NCI-H345 treated with DMSO at 0.1 percent for 48 hours (cell line): ENCODE data around the gene HOXD12.

ENCODE experiments used
- DNase-seq: peaks from one replicate; lab custom pipeline; 2025; ENCODE audit not compliant: unreplicated experiment; lab: John Stamatoyannopoulos, UW

Gene HOXD12

DNA sequence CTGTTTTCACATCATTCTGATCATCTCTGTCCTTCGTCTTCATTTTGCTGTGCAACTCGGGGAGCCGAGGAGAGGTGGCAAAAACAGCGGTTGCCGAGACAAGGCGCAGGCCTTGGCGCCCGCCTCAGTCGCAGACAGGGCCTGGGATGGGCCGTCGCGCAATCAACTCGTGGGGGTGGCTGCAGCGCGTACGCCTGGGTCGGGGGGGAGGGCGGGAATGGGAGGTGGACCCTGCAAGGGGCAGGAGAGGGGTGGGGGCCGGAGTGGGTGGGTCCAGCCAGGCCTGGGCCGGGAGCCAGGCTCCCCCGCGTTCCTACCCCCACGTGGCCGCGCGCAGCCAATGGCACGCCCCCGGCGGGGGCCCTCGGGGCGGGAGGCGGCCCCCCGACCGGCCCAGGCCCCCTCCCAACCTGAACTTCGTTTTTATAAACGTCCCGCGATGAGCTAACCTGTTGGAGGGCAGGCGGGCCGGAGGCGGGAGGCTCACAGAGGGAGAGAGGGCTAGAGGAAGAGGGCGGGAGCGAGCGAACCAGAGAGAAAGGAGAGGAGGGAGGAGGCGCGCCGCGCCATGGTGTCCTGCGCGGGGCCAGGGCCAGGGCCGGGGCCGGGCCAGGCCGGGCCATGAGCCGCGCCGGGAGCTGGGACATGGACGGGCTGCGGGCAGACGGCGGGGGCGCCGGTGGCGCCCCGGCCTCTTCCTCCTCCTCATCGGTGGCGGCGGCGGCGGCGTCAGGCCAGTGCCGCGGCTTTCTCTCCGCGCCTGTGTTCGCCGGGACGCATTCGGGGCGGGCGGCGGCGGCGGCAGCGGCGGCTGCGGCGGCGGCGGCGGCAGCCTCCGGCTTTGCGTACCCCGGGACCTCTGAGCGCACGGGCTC lies 7.1 kb upstream of the HOXD12 start, which contains the start of gene HOXD13:
Gene HOXD13, plus strand, starts transcription at position 452 of the 875 bp plus-strand sequence. Its CDS starts 170 bp downstream, at position 622.
- DNase-seq = no peak

DNA sequence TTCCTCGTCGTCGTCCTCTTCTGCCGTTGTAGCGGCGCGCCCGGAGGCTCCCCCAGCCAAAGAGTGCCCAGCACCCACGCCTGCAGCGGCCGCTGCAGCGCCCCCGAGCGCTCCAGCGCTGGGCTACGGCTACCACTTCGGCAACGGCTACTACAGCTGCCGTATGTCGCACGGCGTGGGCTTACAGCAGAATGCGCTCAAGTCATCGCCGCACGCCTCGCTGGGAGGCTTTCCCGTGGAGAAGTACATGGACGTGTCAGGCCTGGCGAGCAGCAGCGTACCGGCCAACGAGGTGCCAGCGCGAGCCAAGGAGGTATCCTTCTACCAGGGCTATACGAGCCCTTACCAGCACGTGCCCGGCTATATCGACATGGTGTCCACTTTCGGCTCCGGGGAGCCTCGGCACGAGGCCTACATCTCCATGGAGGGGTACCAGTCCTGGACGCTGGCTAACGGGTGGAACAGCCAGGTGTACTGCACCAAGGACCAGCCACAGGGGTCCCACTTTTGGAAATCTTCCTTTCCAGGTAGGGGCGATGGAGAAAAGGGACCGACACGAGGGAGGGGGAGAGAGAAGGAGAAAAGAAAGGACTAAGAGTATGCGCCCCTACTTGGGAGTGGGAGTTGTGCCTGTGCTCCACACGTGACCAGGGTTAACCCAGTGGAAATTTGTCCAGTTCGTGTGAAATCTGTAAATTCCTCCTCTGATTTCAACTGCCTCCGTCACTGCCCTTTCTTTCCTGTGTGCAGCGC lies 6.3 kb upstream of the HOXD12 start:
- no peak for DNase-seq

DNA sequence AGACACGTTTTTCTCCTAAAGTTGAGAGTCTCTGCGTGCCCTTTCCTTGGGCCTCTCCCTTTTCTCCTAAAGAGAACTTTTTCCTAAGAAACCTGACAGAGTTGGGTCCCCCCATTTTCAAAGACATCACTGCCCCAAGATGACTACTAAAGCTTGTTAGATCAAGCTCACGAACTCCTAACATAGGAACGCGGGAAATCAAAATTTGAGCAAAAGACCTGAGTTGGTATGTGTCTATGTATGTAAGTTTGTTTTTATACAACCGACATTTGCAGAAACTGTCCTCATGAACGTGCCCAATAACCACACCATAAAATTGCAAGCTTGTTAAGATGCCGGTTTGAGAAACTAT lies 5.7 kb upstream of the HOXD12 start:
- DNase-seq = no peak

DNA sequence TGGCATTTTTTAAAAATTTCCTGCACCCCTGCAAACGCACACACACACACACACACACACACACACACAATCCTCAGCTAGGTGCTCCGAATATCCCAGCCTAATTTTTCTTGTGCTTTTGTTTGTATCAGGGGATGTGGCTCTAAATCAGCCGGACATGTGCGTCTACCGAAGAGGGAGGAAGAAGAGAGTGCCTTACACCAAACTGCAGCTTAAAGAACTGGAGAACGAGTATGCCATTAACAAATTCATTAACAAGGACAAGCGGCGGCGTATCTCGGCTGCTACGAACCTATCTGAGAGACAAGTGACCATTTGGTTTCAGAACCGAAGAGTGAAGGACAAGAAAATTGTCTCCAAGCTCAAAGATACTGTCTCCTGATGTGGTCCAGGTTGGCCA lies 5.2 kb upstream of the HOXD12 start:
- DNase-seq = no peak

DNA sequence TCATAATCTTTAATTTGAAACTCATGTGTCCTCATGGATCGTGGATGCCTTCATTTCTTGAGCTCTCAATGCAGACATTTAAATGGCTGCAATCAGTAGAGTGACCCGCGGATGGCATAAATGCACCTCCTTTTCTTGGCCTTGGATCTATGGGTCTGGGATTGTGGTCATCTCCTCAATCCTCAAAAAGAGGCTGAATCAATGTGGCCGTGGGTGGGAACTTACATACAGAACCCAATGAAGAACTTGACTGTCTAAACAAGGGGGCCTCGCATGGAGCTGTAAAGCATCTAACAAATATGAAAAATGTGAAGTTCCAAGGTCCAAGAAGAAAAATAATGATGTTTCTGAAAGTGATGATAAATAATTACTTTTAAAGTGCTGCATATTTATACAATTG lies 4.2 kb upstream of the HOXD12 start:
- no peak for DNase-seq

DNA sequence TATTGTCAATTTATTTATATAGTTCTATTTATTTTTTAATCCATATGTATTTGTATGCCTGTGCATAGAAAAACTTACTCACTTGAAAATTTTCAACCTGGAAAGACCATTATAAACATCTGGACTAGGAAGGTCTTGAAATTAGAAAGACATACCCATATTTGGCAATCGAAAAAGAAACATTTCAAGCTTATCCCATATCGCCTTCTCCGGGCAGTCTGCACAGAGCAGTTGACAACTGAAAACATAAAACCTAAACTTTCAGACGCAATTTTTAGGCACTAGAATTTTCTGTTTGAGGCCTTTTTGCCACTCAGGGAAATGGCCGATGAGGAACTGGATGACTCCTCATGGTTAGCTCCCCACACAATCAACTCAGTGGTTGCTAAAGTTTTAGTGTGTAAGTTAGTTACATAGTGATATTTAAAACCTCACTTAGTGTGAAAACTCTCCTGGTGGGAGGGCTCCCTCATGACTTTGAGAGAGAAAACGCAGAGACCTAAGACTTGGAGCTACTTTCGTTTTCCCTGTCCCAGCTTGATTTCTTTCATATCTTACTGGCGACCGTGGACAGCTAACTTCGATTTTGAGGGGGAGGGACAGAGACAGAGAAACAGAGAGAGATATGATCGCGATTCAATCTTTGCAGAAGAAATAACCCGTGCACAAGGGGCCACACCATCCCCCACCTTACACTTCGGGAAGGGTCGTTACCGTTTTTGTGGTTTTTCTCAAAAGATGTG lies 3.2 kb upstream of the HOXD12 start:
- DNase-seq = no peak

DNA sequence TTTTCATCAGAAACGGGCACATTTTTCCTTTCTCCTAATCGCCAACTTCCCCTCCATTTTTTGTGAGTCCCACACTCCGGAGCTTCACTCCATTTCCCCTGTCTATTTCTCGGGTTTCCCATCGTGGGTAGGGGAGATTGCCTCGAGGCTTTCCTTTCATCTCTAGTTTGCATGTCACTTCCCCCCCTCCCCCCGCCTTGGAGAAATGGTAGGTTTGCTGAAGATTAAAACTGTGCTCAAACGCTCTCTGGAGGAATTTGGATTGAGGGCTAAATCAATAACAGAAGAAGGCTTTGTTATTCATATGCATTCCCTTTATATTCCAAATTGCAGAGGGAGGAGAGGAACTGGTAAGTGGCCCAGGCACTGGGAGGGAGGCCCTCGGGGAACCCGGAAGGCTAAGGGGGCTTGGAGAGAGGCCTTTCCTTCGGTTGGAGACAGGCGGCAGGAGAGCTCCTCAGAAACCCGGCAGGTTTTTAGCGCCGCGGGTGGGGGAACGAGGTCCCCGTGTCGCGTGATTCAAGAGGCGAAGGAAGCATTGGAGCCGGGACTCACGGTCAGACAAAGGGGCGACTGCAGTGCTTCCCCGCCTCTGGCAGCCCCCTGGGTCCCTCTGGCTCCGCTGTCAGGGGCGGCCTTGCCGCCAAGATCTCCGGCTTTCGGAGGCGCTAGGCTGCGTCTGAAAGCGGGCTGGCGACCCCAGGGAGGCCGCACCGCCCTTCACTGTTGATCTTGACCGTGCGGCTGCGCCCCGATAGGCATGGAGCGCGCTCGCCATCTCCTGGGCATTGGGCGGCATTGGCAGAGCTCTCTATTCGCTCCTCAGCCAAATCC lies 2.4 kb upstream of the HOXD12 start:
- peak; percentile 72 for DNase-seq

DNA sequence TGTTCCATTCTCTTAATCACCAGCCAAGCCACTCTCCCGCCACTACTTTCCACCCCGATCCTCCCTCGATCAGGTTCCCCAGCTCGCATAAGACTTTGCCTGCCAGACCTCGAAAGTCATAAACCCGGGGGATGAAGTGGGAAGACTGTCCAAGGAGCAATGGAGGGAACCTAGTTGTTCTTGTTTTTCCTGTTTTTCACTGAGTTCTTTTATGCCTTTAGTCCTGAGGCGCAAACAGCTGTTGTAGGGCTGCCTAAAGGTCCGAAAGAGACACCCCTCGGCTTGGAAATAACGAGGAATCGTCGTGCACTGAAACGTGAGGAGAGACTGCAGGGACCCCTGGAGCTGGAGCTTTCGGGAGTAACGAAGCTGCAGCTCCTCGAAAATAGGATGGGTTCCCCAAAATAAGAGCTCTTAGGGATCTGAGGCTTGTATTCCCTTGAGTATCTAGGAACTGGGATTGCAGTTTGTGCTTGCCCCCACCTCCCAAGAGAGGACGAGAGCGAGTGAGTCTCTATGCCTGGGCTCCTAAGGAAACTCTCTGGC lies 1.7 kb upstream of the HOXD12 start:
- no peak for DNase-seq

DNA sequence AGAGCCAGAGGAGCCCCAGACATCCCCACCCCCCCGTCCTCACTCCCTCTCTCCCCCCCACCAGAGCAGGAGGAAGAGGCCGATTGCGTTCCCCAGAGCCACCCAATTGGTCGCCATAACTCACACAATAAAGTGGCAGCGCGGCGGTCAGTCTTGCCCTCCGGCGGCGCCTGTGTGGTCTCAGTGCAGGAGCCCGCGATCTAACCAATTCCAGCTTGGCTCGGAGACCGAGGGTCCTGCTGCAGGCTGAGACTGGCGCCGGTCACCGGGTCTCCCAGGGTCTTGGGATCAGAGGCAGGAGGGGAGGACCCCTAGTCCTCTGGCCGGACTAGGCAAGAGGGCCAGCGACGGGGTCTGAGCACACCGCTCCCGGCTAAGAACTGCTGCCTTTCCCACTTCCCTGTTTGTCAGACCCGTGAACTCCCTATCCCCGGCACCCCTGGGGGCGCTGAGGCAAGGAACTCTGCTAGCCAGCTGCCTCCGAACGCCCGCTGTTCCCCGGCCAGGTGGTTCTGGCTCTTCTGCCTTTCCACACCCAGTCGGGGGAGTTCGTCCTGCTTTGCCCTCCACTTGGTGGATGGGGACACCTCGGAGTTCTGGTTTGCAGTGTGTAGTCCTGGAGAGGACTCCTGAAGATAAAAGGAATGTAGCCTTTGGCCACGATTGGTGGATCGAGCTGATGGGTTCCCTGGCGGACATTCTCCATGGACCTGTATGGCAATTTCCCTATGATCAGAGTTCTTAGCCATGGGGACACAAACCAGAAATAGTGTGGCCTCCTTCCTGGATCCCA lies 1.0 kb upstream of the HOXD12 start:
- DNase-seq = no peak

DNA sequence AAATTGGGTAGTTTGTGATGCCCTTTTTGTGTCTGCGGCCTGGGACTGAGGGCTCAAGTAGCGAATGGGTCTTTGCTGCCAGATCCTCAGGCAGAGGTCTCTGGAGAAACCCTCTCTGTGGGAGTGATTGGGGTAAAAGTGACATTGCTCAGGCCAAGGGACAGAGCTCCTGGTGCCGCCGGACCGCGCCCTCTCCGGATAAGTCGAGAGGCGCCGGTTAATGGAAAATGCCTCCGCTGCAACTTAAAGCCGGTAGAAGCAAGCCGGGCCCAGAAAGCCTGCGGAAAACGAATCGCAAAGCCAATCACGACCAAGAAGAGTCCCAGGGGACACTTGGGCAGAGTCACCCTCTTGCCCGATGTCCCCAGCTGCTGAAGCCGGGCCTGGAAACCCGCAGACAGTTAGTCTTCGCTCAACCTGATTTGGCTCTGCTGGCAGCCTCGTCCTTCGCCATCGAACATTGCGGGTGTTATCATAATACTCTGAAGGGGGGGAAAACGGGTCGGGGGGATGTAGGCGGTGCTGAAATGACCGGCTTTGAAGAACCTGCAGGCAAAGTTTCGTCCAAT lies 352 bp upstream of the HOXD12 start:
- no peak for DNase-seq

DNA sequence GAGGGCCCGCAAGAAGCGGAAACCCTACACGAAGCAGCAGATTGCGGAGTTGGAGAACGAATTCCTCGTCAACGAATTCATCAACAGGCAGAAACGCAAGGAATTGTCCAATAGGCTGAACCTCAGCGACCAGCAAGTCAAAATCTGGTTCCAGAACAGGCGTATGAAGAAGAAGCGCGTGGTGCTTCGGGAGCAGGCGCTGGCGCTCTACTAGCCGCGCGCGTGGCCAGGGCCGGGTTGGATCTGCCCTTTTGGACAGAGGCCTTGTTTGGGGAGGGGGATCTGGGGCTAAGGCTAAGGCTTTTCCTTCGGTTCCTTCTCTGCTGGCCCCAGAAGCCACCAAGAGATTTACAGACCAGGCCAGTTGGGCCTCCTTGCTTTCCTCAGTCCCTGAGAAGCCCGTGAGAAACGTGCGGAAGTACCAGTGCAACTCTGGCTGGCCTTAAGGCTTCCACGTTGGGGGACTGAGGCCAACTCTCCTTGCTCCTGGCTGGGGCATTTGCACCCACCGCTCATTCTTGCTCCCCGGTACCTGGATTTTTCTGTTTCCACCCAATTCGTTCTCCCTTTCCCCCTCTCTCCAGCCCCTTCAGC lies 1.0 kb downstream of the HOXD12 start:
- no peak for DNase-seq

DNA sequence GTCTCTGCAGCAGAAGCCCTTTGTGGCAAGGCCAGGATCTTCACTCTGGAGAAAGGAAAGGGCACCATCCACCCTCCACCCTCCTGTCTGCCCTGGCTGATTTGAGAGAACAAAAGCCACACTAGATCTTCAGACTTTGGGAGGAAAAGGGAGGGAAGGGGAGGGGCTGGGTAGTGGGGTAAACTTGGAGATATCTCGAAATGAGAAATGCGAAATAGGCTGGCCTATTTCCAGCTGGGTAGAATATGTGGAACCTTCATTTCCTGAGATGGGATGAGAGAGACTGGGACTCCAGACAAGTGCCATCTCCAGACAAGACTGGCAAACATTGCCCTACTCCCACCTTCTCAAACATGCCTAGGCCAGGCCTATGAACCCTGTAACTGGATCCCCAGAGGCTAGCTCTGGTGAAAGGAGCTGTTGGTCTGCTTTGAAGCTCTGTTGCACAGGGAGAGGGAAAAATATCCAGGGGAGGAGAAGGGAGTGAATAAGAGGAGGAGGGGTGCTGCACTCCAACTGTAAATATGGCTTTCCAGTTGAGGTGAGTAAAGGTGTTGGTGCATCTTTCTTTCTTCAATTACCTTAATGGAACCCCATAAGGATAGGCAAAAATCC lies 1.7 kb downstream of the HOXD12 start:
- no peak for DNase-seq

DNA sequence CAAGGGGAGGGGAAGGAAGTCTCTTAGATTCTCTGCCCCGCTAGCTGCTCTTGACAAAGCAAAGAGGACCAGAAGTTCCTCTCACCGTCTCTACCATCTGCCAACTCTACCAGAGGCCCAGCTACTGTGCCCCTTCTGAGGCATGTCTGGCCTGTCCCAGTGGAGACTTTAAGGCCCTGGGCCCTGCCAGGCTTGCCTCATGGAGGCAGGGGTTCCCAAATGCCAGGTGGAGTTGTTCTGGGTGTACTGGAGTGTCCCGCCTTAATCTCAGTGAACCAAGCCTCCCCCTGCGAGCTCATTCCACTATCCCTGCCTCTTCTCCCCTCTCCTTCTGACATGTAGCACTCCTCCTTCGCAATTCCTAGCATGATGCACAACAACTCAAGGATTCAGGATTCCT lies 2.2 kb downstream of the HOXD12 start:
- DNase-seq = no peak

DNA sequence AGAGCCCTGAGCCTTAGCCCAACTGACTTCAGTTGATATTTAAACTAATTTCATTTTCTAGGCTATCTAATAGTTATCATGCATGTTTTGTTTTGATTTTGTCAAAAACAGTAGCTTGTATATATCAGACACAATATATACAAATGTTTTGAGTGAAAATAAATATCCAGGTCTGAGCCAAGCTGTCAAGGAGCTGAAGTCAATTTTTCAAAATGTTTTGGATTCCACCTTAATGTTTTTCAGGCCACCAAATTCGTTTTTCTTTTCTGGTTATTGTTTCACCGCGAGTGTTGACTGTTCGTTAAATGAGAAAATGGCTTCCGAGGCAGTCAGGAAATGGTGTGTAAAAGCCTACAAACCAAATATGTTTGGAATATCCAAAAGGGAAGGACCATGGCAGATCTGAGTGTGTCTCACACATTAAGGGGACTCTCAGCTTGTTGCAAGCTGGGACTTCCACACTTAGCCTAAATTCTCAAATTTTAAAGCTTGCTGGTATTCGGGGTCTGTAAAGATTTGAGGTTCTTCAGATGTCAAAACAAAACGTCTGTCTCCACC lies 2.8 kb downstream of the HOXD12 start:
- no peak for DNase-seq

DNA sequence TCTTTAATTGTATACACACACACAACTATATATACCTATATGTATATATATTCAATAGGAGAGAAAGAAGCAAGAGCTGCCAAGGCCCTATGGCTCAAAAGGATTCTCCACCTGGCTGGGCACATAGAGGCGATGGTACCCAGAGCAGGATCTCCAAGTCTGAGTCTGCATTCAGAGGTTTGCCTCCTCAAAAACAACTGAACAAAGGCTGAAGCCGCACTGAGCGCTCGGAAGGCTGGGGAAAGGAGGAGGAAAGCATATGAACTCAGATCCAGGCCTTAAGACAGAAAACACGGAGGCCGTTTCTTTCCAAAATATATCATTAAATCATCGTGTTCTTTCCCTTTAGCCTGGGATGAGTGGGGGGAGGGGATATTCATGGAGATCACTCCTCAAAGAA lies 3.6 kb downstream of the HOXD12 start:
- no peak for DNase-seq

DNA sequence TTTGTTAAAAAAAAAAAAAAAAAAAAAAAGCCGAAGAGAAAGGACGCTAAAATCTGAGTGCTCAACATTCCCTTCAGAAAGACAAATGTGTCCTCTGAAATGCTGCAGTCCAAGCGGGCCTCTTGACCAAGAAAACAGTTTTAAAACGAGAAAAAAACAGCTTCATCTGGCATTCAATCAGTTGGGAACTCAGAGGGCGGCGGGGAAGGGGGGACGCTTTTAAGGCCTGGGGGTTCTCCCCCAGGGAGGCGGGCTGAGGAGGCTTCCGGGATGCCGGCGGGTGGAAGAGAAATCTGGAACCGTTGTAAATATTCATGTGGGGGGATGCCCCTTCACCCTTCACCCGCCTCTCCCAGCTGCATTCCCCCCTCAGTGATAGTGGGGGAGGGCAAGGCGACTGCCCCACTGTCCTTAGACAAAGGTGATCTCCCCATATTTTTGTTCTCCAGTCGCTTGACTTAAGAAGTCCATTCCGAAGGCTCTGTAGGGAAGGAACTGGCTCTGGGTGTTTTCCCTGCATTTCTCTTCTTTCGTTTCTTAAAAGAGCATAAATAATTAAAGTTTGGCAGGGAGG lies 4.2 kb downstream of the HOXD12 start:
- no peak for DNase-seq

DNA sequence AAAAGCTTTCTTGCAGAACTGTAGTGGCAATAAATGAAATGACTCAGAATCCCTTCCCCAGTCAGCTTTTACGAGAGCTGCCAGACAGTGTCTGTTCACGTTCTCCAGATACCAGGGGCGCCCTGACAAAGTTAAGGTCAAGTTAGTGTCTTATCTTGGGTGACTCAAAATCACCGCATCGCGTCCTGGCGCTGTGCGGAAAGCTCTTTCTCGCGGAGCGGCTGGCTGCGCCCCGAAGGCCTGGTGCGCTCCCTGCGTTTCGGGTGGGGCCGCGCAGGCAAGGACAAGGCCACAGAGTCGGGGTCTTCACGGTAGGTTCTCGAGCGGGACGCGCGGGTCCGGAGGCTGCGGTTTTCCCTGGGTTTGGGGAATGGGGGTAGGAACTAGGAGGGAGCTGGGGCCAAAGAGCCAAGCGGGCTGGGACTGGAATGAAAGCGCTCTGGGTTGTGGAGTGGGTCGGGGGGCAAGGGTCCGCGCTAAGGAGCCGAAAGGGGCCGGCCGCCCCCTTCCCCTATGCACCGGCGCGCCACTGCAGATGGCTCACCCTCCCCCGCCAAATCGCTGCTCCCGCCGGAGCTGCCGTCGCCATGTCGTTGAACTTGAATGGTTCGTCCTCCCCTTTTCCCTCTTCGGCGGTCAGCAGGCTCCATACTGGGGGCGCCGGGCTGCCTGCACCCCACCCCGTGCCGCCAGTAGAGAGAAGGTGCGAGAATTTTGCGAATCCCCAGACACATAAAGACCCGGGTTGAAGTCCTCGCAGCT lies 4.9 kb downstream of the HOXD12 start:
- no peak for DNase-seq
